ENCODE data around the gene LRRC56. TPM values are rescaled to one million over a fixed set of nuclear protein-coding genes. Genes with fewer than 3 reads are reported as not detected.

LRRC56 gene
- total and polyA plus RNA-seq, 4 donors: 0.08 to 0.46 (median 0.20) TPM

DNA sequence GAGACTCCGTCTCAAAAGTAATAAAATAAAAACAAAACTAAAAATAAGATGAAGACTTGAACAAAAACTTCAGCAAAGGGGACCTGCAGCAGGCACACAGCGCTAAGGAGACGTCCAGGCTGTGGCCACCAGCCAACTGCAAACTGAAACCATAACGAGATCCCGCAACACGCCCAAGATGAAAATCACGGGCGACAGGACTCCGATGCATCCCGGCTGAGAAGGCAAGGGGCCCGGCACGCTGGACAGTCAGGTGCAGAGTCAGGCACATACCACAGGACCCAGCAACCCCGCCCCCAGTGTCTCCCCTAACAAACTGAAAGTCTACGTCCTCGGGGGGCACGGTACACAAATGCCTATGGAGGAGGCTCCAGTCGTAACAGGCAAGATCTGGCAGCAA lies 11.1 kb upstream of the LRRC56 start:
- Histone ChIP-seq H3K9me3 (ENCODE audit: control insufficient read depth in 4 of 4, low read length in 3 of 4) (no peaks in the 10 kb centered on the region), H3K36me3 (ENCODE audit: control insufficient read depth in 4 of 4, insufficient read depth in 3 of 4, low read depth in 1 of 4, low read length in 3 of 4) (no peaks in the 10 kb centered on the region), H3K9ac (ENCODE audit: low read depth in 1 of 2, low read length in 2 of 2) (no peak overlapping the region), H3K27me3 (ENCODE audit: control insufficient read depth in 4 of 4, insufficient read depth in 4 of 4, low read length in 3 of 4) (no peaks in the 10 kb centered on the region), H3K27ac (ENCODE audit: low read depth in 1 of 2, low read length in 2 of 2) (no peak overlapping the region), H3K4me1 (ENCODE audit: control insufficient read depth in 4 of 4, insufficient read depth in 4 of 4, low read length in 3 of 4) (no peaks in the 10 kb centered on the region), H3K4me3 (ENCODE audit: low read depth in 1 of 3, low read length in 3 of 3) (no peak overlapping the region)
- 87% methylated on average over 17 of the region's 17 CpGs for WGBS
- TF ChIP-seq, protein P1, sequence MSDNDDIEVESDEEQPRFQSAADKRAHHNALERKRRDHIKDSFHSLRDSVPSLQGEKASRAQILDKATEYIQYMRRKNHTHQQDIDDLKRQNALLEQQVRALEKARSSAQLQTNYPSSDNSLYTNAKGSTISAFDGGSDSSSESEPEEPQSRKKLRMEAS (IDR thresholded peaks at IDR 0.05): no peak
- no peak for TF ChIP-seq FOXA1 (IDR thresholded peaks at IDR 0.05)
- TF ChIP-seq JUND (IDR thresholded peaks at IDR 0.05): no peak
- no peak for TF ChIP-seq GABPA (IDR thresholded peaks at IDR 0.05 in 1 of 2, conservative IDR thresholded peaks at IDR 0.05 in 1 of 2)
- no peak for TF ChIP-seq HNF4A (conservative IDR thresholded peaks at IDR 0.05)
- DNase-seq (ENCODE audit: low spot score): peak; percentile 29

DNA sequence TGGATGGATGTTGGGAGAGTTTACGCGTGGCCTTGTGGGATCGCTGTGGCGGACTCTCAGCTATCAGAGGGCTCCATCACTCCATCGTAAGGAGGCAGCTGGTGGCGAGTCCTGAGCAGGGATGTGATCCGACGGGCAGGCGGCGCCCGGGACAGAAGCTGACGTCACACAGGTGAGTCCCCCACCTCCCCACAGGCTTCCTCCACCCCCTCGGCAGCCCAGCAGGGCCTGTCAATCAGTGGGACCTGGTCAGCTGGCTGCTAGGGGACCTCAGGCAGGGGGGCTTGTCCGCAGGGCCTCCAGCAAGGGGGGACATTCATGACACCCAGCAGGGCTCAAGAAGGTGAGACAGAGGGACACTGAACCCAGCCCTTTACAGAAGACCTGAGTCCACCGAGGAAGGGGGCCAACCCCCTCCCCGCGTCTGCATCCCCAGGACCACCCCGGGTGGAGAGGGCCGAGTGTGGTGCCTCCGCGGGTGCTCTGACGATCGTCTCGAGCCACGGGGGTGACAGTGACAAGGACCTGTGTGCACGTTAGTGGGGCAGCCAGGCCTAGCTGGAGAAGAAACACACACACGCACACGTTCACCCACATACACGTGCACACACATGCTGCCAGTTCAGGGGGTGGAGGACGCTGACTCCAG lies 9.0 kb upstream of the LRRC56 start:
- no peaks in the 10 kb centered on the region for H3K4me1 ChIP-seq (ENCODE audit: control insufficient read depth in 4 of 4, insufficient read depth in 4 of 4, low read length in 3 of 4)
- peaks cover 0 to 11% (median 5%) of the 10 kb centered on the region in 4 donors for H3K36me3 ChIP-seq (ENCODE audit: control insufficient read depth in 4 of 4, insufficient read depth in 3 of 4, low read depth in 1 of 4, low read length in 3 of 4)
- H3K9me3 ChIP-seq (ENCODE audit: control insufficient read depth in 4 of 4, low read length in 3 of 4): no peaks in the 10 kb centered on the region
- H3K9ac ChIP-seq (ENCODE audit: low read depth in 1 of 2, low read length in 2 of 2): no peak overlapping the region
- 91% methylated on average over 30 of the region's 30 CpGs for WGBS
- TF ChIP-seq NR2F2 (IDR thresholded peaks at IDR 0.05) (no peak), HNF4G (IDR thresholded peaks at IDR 0.05) (no peak), FOXA2 (IDR thresholded peaks at IDR 0.05) (no peak), RXRA (IDR thresholded peaks at IDR 0.05) (no peak), JUND (IDR thresholded peaks at IDR 0.05) (no peak), EGR1 (IDR thresholded peaks at IDR 0.05; ENCODE audit: low read depth in 2 of 2) (no peak)
- TF ChIP-seq, protein P1 (IDR thresholded peaks at IDR 0.05): no peak
- TF ChIP-seq, protein P2, sequence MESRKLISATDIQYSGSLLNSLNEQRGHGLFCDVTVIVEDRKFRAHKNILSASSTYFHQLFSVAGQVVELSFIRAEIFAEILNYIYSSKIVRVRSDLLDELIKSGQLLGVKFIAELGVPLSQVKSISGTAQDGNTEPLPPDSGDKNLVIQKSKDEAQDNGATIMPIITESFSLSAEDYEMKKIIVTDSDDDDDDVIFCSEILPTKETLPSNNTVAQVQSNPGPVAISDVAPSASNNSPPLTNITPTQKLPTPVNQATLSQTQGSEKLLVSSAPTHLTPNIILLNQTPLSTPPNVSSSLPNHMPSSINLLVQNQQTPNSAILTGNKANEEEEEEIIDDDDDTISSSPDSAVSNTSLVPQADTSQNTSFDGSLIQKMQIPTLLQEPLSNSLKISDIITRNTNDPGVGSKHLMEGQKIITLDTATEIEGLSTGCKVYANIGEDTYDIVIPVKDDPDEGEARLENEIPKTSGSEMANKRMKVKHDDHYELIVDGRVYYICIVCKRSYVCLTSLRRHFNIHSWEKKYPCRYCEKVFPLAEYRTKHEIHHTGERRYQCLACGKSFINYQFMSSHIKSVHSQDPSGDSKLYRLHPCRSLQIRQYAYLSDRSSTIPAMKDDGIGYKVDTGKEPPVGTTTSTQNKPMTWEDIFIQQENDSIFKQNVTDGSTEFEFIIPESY (IDR thresholded peaks at IDR 0.05): no peak
- TF ChIP-seq, protein P3, sequence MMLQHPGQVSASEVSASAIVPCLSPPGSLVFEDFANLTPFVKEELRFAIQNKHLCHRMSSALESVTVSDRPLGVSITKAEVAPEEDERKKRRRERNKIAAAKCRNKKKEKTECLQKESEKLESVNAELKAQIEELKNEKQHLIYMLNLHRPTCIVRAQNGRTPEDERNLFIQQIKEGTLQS (IDR thresholded peaks at IDR 0.05): no peak
- H3K27me3 ChIP-seq (ENCODE audit: control insufficient read depth in 4 of 4, insufficient read depth in 4 of 4, low read length in 3 of 4): no peaks in the 10 kb centered on the region
- H3K27ac ChIP-seq (ENCODE audit: low read depth in 1 of 2, low read length in 2 of 2): no peak overlapping the region
- no peak overlapping the region for H3K4me3 ChIP-seq (ENCODE audit: low read depth in 1 of 3, low read length in 3 of 3)
- no peak for DNase-seq (ENCODE audit: low spot score)

DNA sequence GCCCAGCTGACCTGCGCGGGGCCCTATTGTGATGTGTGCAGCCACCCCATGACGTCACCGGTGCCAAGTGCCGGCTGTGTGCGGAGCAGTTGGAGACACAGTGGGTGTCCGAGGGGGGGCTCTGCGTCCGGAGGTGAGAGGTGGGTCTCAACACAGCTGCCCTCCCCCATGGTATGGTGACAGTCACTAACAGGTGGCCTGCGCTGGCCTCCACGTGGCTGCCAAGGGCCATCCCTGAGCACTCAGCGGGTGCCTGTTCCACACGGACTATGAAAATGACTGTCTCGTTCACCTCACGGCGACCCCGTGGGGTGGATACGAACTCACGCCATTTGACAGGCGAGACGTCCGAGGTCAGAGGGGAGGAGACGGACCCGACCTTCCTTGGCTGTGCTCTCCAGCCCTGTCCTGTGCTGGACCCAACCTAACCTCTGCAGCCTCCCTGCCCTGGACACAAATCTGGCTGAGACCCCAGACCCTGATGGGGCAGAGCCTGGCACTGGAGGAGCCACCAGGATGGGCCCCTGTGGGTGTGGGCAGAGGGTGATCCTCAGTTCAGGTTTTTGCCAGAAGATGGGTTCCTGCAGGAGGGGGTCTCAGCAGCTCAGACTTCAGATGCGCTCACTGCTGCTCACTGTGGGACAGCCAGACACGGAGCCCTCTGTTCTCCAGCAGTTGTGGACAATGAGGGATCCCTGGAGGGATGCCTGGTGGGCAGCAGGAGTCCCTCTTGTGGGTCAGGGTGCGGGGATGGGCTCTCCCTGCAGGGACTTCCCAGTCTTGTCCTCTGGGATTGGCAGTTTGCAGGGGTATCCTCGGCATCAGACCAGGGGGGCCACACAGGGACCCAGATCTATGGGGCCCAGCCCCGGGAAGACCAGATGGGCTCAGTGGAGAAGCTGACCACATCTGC lies 8.3 kb upstream of the LRRC56 start:
- Histone ChIP-seq H3K9ac (ENCODE audit: low read depth in 1 of 2, low read length in 2 of 2) (no peak overlapping the region), H3K36me3 (ENCODE audit: control insufficient read depth in 4 of 4, insufficient read depth in 3 of 4, low read depth in 1 of 4, low read length in 3 of 4) (peaks cover 0 to 11% (median 6%) of the 10 kb centered on the region in 4 donors), H3K27me3 (ENCODE audit: control insufficient read depth in 4 of 4, insufficient read depth in 4 of 4, low read length in 3 of 4) (no peaks in the 10 kb centered on the region), H3K4me3 (ENCODE audit: low read depth in 1 of 3, low read length in 3 of 3) (no peak overlapping the region), H3K4me1 (ENCODE audit: control insufficient read depth in 4 of 4, insufficient read depth in 4 of 4, low read length in 3 of 4) (peaks cover 0 to 6% (median 2%) of the 10 kb centered on the region in 4 donors), H3K27ac (ENCODE audit: low read depth in 1 of 2, low read length in 2 of 2) (no peak overlapping the region), H3K9me3 (ENCODE audit: control insufficient read depth in 4 of 4, low read length in 3 of 4) (no peaks in the 10 kb centered on the region)
- TF ChIP-seq TAF1 (conservative IDR thresholded peaks at IDR 0.05) (no peak), HNF4A (conservative IDR thresholded peaks at IDR 0.05) (no peak), FOXA2 (IDR thresholded peaks at IDR 0.05) (no peak), EGR1 (IDR thresholded peaks at IDR 0.05; ENCODE audit: low read depth in 2 of 2) (no peak), HNF4G (IDR thresholded peaks at IDR 0.05) (no peak), FOXA1 (IDR thresholded peaks at IDR 0.05) (no peak), NR2F2 (IDR thresholded peaks at IDR 0.05) (no peak)
- TF ChIP-seq, protein P4, sequence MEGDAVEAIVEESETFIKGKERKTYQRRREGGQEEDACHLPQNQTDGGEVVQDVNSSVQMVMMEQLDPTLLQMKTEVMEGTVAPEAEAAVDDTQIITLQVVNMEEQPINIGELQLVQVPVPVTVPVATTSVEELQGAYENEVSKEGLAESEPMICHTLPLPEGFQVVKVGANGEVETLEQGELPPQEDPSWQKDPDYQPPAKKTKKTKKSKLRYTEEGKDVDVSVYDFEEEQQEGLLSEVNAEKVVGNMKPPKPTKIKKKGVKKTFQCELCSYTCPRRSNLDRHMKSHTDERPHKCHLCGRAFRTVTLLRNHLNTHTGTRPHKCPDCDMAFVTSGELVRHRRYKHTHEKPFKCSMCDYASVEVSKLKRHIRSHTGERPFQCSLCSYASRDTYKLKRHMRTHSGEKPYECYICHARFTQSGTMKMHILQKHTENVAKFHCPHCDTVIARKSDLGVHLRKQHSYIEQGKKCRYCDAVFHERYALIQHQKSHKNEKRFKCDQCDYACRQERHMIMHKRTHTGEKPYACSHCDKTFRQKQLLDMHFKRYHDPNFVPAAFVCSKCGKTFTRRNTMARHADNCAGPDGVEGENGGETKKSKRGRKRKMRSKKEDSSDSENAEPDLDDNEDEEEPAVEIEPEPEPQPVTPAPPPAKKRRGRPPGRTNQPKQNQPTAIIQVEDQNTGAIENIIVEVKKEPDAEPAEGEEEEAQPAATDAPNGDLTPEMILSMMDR (IDR thresholded peaks at IDR 0.05; ENCODE audit: low read depth, low read length, missing input control): no peak
- TF ChIP-seq, protein P2 (IDR thresholded peaks at IDR 0.05): no peak
- peak; percentile 30 for DNase-seq (ENCODE audit: low spot score)
- WGBS: 76% methylated on average over 29 of the region's 29 CpGs

Data from liver (tissue), 9 donors.